ENCODE data around the gene SPEG. TPM values are rescaled to one million over a fixed set of nuclear protein-coding genes. Genes with fewer than 3 reads are reported as not detected.

Gene SPEG
- total and polyA plus RNA-seq, 2 of the 13 experiments (the other 11 are each of a cell fraction or from before 2014, with no cell fraction given): 0.18 to 0.24 TPM

DNA sequence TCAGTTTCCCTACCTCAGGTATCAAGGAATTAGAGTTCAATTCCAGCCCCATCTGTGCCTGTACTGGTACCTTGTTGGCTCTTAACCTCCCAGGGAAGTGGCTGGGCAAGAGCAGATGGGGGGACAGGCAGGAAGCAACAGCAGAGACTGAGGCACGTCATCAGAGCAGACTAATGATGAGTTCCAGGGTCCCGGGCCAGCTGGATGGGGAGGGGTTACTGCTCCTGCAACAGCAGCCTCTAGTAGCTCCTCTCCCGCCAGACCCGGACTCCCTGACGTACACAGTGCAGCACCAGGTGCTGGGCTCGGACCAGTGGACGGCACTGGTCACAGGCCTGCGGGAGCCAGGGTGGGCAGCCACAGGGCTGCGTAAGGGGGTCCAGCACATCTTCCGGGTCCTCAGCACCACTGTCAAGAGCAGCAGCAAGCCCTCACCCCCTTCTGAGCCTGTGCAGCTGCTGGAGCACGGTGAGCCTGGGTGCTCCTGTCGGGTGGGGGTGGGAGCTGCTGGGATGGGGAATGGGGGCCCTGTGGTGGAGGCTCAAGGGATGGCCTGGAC, 38.1 kb downstream of the SPEG start (continued):
- TF ChIP-seq EP300 (IDR thresholded peaks at IDR 0.05; ENCODE audit: low read depth in 2 of 2, low read length in 2 of 2) (no peak), EP300 (CRISPR knock-in tag; IDR thresholded peaks at IDR 0.05; ENCODE audit: borderline replicate concordance) (no peak)

DNA sequence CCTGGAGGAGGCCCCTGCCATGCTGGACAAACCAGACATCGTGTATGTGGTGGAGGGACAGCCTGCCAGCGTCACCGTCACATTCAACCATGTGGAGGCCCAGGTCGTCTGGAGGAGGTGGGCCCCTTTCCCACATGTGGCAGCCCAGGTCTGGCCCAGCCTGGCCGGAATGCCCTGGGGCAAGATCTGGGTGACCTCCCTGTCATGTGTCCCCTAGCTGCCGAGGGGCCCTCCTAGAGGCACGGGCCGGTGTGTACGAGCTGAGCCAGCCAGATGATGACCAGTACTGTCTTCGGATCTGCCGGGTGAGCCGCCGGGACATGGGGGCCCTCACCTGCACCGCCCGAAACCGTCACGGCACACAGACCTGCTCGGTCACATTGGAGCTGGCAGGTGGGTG, 38.9 kb downstream of the SPEG start:
- no peaks in the 10 kb centered on the region for H3K36me3 ChIP-seq (replicated peaks in 1 of 2; ENCODE audit: control insufficient read depth in 1 of 2, insufficient read depth in 2 of 2, low read length in 2 of 2)
- no TSS peak for BruUV-seq (replicated peaks)

More for the DNA sequence above, 38.9 kb downstream of the SPEG start:
- no peak overlapping the region for H3K4me3 ChIP-seq (replicated peaks in 1 of 3; ENCODE audit: insufficient read depth in 1 of 3, low read depth in 2 of 3, low read length in 3 of 3)
- ChIA-PET CTCF (ENCODE audit: low intra/inter-chr PET ratio, low total read pairs) (no interaction called here), POLR2A (no interaction called here)
- no peaks in the 10 kb centered on the region for H3K9me3 ChIP-seq (ENCODE audit: low read length)
- 17% methylated on average over 12 of the region's 18 CpGs for WGBS (ENCODE audit: low lambda C conversion rate)
- intact Hi-C loops (cut with micrococcal nuclease; ENCODE audit: unreplicated experiment) (no loop called here), in situ Hi-C loops (cut with HindIII; ENCODE audit: extremely low pct_ligation_motif_present, low pct_unique_long_range_greater_than_20kb) (loop anchor here (10.0 kb wide), 1 partner anchor 51 kb away; no protein-coding TSS in a partner anchor)
- no peaks in the 10 kb centered on the region for H3K4me1 ChIP-seq (ENCODE audit: insufficient read depth, low read length)
- H3K4me2 ChIP-seq (ENCODE audit: low read depth, low read length): no peak overlapping the region
- H3K79me2 ChIP-seq (ENCODE audit: insufficient read depth, low read length): no peaks in the 10 kb centered on the region
- H2AFZ ChIP-seq (ENCODE audit: low read length): no peak overlapping the region
- FAIRE-seq (no peak), ATAC-seq (no peak), DNase-seq (ENCODE audit: low spot score) (no peak)
- H4K20me1 ChIP-seq (ENCODE audit: insufficient read depth, low read length): no peaks in the 10 kb centered on the region; the same call in 1 of the 2 replicates
- TF ChIP-seq AHR (CRISPR knock-in tag; IDR thresholded peaks at IDR 0.05) (no peak), ZNF768 (CRISPR knock-in tag; IDR thresholded peaks at IDR 0.05) (0 out of 2 replicates have a peak, but pooled peaks have one; percentile 6), ZFY (CRISPR knock-in tag; IDR thresholded peaks at IDR 0.05) (no peak)
- TF ChIP-seq, protein P1, sequence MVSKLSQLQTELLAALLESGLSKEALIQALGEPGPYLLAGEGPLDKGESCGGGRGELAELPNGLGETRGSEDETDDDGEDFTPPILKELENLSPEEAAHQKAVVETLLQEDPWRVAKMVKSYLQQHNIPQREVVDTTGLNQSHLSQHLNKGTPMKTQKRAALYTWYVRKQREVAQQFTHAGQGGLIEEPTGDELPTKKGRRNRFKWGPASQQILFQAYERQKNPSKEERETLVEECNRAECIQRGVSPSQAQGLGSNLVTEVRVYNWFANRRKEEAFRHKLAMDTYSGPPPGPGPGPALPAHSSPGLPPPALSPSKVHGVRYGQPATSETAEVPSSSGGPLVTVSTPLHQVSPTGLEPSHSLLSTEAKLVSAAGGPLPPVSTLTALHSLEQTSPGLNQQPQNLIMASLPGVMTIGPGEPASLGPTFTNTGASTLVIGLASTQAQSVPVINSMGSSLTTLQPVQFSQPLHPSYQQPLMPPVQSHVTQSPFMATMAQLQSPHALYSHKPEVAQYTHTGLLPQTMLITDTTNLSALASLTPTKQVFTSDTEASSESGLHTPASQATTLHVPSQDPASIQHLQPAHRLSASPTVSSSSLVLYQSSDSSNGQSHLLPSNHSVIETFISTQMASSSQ (IDR thresholded peaks at IDR 0.05; ENCODE audit: low read depth): no peak
- TF ChIP-seq, protein P1 (CRISPR knock-in tag; IDR thresholded peaks at IDR 0.05; ENCODE audit: borderline replicate concordance): no peak
- peaks cover 7 to 82% of the 10 kb centered on the region in 2 experiments; a peak in 4 of 5 replicates for H3K27me3 ChIP-seq (ENCODE audit: control insufficient read depth in 1 of 2, insufficient read depth in 2 of 2, low read length in 2 of 2)
- H3K27ac ChIP-seq (ENCODE audit: extremely low read length, insufficient read depth, low read length): no peak overlapping the region
- no peak overlapping the region for H3K9ac ChIP-seq (ENCODE audit: insufficient read depth, low read depth, low read length)
